ENCODE results near the gene MIS18A.

MIS18A gene

GRCh38 chr21:32256873-32257620 is 21.8 kb downstream of the MIS18A start:
- Histone ChIP-seq H3K79me2 (ENCODE audit: insufficient read depth, low read length) (no peaks in the 10 kb centered on the region), H3F3A (ENCODE audit: low read depth) (no peaks in the 10 kb centered on the region), H3K9me3 (ENCODE audit: insufficient read depth, low read depth, low read length) (no peaks in the 10 kb centered on the region), H3K4me2 (ENCODE audit: low read depth, low read length, poor library complexity, severe bottlenecking) (no peak overlapping the region), H3K36me3 (ENCODE audit: insufficient read depth, low read length) (no peaks in the 10 kb centered on the region), H3K9ac (ENCODE audit: low read depth, low read length, poor library complexity, severe bottlenecking) (no peak overlapping the region), H2AFZ (ENCODE audit: low read length) (no peak overlapping the region), H3K27me3 (ENCODE audit: insufficient read depth, low read length, poor library complexity, severe bottlenecking) (no peaks in the 10 kb centered on the region), H3K4me3 (ENCODE audit: low read length, poor library complexity, severe bottlenecking) (no peak overlapping the region), H4K20me1 (ENCODE audit: insufficient read depth, low read length, poor library complexity, severe bottlenecking) (no peaks in the 10 kb centered on the region), H3K4me1 (ENCODE audit: insufficient read depth, low read length, poor library complexity, severe bottlenecking) (no peaks in the 10 kb centered on the region), H3K9me2 (replicated peaks; ENCODE audit: low read depth, low read length) (no peaks in the 10 kb centered on the region)
- no peak for TF ChIP-seq EZH2phosphoT487 (IDR thresholded peaks at IDR 0.05; ENCODE audit: borderline replicate concordance)
- no peak for TF ChIP-seq CTCF (conservative IDR thresholded peaks at IDR 0.05; ENCODE audit: low read length)

GRCh38 chr21:32256251-32256650 is 22.6 kb downstream of the MIS18A start:
- no peak overlapping the region for H2AFZ ChIP-seq (ENCODE audit: low read length)
- H3K9me3 ChIP-seq (ENCODE audit: insufficient read depth, low read depth, low read length), result no peaks in the 10 kb centered on the region; the same call in 1 of the 2 replicates
- no peaks in the 10 kb centered on the region for H3K4me1 ChIP-seq (ENCODE audit: insufficient read depth, low read length, poor library complexity, severe bottlenecking)
- H3K4me3 ChIP-seq (ENCODE audit: low read length, poor library complexity, severe bottlenecking), result no peak overlapping the region
- no peaks in the 10 kb centered on the region for H3K27me3 ChIP-seq (ENCODE audit: insufficient read depth, low read length, poor library complexity, severe bottlenecking)
- H3K4me2 ChIP-seq (ENCODE audit: low read depth, low read length, poor library complexity, severe bottlenecking), result no peak overlapping the region
- no peaks in the 10 kb centered on the region for H3K36me3 ChIP-seq (ENCODE audit: insufficient read depth, low read length)
- H3K9ac ChIP-seq (ENCODE audit: low read depth, low read length, poor library complexity, severe bottlenecking), result no peak overlapping the region
- no peaks in the 10 kb centered on the region for H3K79me2 ChIP-seq (ENCODE audit: insufficient read depth, low read length)
- no peaks in the 10 kb centered on the region for H3K9me2 ChIP-seq (replicated peaks; ENCODE audit: low read depth, low read length)
- H4K20me1 ChIP-seq (ENCODE audit: insufficient read depth, low read length, poor library complexity, severe bottlenecking), result no peaks in the 10 kb centered on the region
- H3F3A ChIP-seq (ENCODE audit: low read depth), result no peaks in the 10 kb centered on the region
- TF ChIP-seq CTCF (conservative IDR thresholded peaks at IDR 0.05; ENCODE audit: low read length) (no peak), EZH2phosphoT487 (IDR thresholded peaks at IDR 0.05; ENCODE audit: borderline replicate concordance) (no peak)

GRCh38 chr21:32253215-32253641 is 25.6 kb downstream of the MIS18A start:
- Histone ChIP-seq H3K36me3 (ENCODE audit: insufficient read depth, low read length) (no peaks in the 10 kb centered on the region), H3K9me2 (replicated peaks; ENCODE audit: low read depth, low read length) (no peaks in the 10 kb centered on the region), H3K4me2 (ENCODE audit: low read depth, low read length, poor library complexity, severe bottlenecking) (no peak overlapping the region), H3K9ac (ENCODE audit: low read depth, low read length, poor library complexity, severe bottlenecking) (no peak overlapping the region), H4K20me1 (ENCODE audit: insufficient read depth, low read length, poor library complexity, severe bottlenecking) (no peaks in the 10 kb centered on the region), H3K4me3 (ENCODE audit: low read length, poor library complexity, severe bottlenecking) (no peak overlapping the region), H3K27me3 (ENCODE audit: insufficient read depth, low read length, poor library complexity, severe bottlenecking) (no peaks in the 10 kb centered on the region), H2AFZ (ENCODE audit: low read length) (no peak overlapping the region), H3F3A (ENCODE audit: low read depth) (no peaks in the 10 kb centered on the region), H3K79me2 (ENCODE audit: insufficient read depth, low read length) (no peaks in the 10 kb centered on the region), H3K9me3 (ENCODE audit: insufficient read depth, low read depth, low read length) (no peaks in the 10 kb centered on the region; the same call in 1 of the 2 replicates), H3K4me1 (ENCODE audit: insufficient read depth, low read length, poor library complexity, severe bottlenecking) (no peaks in the 10 kb centered on the region)
- no peak for TF ChIP-seq EZH2phosphoT487 (IDR thresholded peaks at IDR 0.05; ENCODE audit: borderline replicate concordance)
- TF ChIP-seq CTCF (conservative IDR thresholded peaks at IDR 0.05; ENCODE audit: low read length), result no peak
